Spleen (tissue), 7 donors: ENCODE results near the gene KIF5A.

Experiments used
- POLR2A ChIP-seq, 3 donors: fragments of 450-650 bp; IDR thresholded peaks; one replicate each; pipeline ENCODE4 v1.5.1; 2017; ENCODE audit warnings: antibody characterized with exemption in 3 of 3, mild to moderate bottlenecking in 1 of 3
- TF ChIP-seq, protein P1 (sequence below), 11 experiments: fragments of 200-600 bp in 7 of 11; fragments of 450-650 bp in 4 of 11; sonication (generic) in 4 of 11; IDR thresholded peaks in 8 of 11; conservative IDR thresholded peaks in 3 of 11; 1 replicate in 7 of 11; 2 replicates in 4 of 11; pipeline versions ENCODE4 v1.4.0 to v1.8.0; 2016 to 2021; ENCODE audit warnings: antibody characterized with exemption in 11 of 11, inconsistent platforms in 4 of 11, mild to moderate bottlenecking in 1 of 11
- donor health status: DM: no; HTN: no; CAD: no; lungs with moderate emphysema.
- donor health status: DM: no; HTN: no; CAD: no.
- donor health status: DM: no; HTN: no; CAD: no.

DNA sequence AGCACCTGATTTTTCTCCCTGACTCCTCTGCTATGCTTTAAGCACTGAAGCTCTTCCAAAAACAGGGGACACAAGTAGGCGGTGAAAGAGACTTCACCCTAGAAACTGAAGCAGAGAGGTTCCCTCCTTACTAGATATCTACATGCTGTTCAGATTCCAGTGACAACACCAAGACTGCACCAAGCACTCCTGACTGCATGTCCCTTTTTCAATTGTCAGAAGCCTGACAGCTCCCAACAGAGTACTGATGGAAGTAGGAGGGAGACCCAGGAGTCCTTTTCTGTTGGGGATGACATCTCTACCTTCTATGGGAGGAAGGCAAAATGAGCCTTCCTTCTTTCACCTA is 13.3 kb upstream of the KIF5A start:
- TF ChIP-seq, protein P1, sequence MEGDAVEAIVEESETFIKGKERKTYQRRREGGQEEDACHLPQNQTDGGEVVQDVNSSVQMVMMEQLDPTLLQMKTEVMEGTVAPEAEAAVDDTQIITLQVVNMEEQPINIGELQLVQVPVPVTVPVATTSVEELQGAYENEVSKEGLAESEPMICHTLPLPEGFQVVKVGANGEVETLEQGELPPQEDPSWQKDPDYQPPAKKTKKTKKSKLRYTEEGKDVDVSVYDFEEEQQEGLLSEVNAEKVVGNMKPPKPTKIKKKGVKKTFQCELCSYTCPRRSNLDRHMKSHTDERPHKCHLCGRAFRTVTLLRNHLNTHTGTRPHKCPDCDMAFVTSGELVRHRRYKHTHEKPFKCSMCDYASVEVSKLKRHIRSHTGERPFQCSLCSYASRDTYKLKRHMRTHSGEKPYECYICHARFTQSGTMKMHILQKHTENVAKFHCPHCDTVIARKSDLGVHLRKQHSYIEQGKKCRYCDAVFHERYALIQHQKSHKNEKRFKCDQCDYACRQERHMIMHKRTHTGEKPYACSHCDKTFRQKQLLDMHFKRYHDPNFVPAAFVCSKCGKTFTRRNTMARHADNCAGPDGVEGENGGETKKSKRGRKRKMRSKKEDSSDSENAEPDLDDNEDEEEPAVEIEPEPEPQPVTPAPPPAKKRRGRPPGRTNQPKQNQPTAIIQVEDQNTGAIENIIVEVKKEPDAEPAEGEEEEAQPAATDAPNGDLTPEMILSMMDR (IDR thresholded peaks at IDR 0.05 in 8 of 11, conservative IDR thresholded peaks at IDR 0.05 in 3 of 11) = no peak
- TF ChIP-seq POLR2A (IDR thresholded peaks at IDR 0.05) = no peak
